ENCODE data around the gene NKIRAS1.

DNA sequence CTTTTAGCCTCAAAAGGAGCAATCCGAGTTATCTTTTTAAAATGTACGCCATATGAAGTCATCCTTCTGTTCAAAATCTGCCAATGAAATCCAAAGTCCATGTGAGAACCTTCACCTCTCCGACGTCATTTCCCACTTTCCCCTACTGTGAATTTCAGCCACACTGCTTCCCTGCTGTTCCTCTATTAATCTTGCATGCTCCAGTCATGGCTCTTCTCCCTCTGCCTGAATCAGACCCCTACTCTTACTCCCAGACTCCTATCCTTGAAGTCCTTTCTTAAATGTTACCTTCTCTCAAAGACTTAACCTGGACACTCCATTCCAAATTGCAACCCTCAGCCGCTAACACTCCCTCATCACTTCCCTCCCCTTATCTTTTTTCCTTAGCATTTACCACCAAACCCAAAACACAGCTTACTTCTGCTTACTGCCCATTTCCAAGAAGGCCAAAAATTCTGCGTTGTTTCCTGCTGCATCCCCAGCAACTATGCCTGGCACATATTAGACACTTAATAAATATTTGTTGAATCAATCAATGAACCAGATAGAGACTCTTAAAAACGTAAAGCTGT is 1.2 kb downstream of the NKIRAS1 start:
- TF ChIP-seq, protein P1, sequence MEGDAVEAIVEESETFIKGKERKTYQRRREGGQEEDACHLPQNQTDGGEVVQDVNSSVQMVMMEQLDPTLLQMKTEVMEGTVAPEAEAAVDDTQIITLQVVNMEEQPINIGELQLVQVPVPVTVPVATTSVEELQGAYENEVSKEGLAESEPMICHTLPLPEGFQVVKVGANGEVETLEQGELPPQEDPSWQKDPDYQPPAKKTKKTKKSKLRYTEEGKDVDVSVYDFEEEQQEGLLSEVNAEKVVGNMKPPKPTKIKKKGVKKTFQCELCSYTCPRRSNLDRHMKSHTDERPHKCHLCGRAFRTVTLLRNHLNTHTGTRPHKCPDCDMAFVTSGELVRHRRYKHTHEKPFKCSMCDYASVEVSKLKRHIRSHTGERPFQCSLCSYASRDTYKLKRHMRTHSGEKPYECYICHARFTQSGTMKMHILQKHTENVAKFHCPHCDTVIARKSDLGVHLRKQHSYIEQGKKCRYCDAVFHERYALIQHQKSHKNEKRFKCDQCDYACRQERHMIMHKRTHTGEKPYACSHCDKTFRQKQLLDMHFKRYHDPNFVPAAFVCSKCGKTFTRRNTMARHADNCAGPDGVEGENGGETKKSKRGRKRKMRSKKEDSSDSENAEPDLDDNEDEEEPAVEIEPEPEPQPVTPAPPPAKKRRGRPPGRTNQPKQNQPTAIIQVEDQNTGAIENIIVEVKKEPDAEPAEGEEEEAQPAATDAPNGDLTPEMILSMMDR (IDR thresholded peaks at IDR 0.05) = no peak
- TF ChIP-seq EZH2 (IDR thresholded peaks at IDR 0.05; ENCODE audit: borderline replicate concordance, insufficient read depth, low read depth, low read length, poor library complexity, severe bottlenecking) = no peak

All from B cell (primary cell).